Cardiac fibroblast (primary cell): Measurements from ENCODE around the gene SPATA2.

Source experiments
- DNase-seq, 2 donors: peaks; one replicate each; pipeline versions ENCODE4 v3.0.0 to v3.0.0-alpha.2; 2010; ENCODE audit warnings: low read depth in 2 of 2
- H3K4me3 ChIP-seq, 2 donors: replicated peaks in 1 of 2; 1 replicate in 1 of 2; 2 replicates in 1 of 2; pipeline ENCODE4 v1.5.1; 2011; ENCODE audit warnings: low read depth in 2 of 2, low read length in 2 of 2, mild to moderate bottlenecking in 2 of 2, moderate library complexity in 1 of 2
- CTCF ChIP-seq: IDR thresholded peaks from one replicate; pipeline ENCODE4 v1.5.1; 2011; ENCODE audit warnings: low read depth, mild to moderate bottlenecking, low read length, inconsistent platforms

The SPATA2 gene

GRCh38 chr20:49908258-49908565, 7.1 kb downstream of the SPATA2 start:
- no peak for TF ChIP-seq CTCF
- no peak overlapping the region for H3K4me3 ChIP-seq
- DNase-seq, result no peak

GRCh38 chr20:49907405-49908257, 7.7 kb downstream of the SPATA2 start:
- TF ChIP-seq CTCF, result no peak
- DNase-seq, result no peak
- no peak overlapping the region for H3K4me3 ChIP-seq

- H3K4me3 ChIP-seq, result no peak overlapping the region
- no peak for DNase-seq
- no peak for TF ChIP-seq CTCF
Observed at GRCh38 chr20:49906615-49907154, 8.6 kb downstream of the SPATA2 start.

GRCh38 chr20:49906101-49906604, 9.2 kb downstream of the SPATA2 start:
- H3K4me3 ChIP-seq, result no peak overlapping the region
- no peak for TF ChIP-seq CTCF
- no peak for DNase-seq

GRCh38 chr20:49905415-49906091, 9.8 kb downstream of the SPATA2 start:
- no peak for TF ChIP-seq CTCF
- no peak for DNase-seq

GRCh38 chr20:49904440-49905214, 10.7 kb downstream of the SPATA2 start:
- DNase-seq, result no peak
- H3K4me3 ChIP-seq, result no peak overlapping the region
- no peak for TF ChIP-seq CTCF

More at GRCh38 chr20:49905415-49906091, 9.8 kb downstream of the SPATA2 start:
- H3K4me3 ChIP-seq, result no peak overlapping the region
